Gastrocnemius medialis (tissue), 4 donors: Measurements from ENCODE around the gene TECR. TPM values are rescaled to one million over a fixed set of nuclear protein-coding genes. Genes with fewer than 3 reads are reported as not detected.
"Not testable (repeated sequence)": the region's sequence is repeated elsewhere in the genome, so short reads cannot be mapped to it uniquely, and the experiment has no call there.

Experiments
- ATAC-seq, 2 donors: fragments of 150-250 bp; one replicate each; pipeline ENCODE4 v1.9.1; 2016
- DNase-seq, 2 donors: peaks; one replicate each; pipeline ENCODE4 v3.0.0-alpha.2; 2019
- H3K27ac ChIP-seq, 4 donors: fragments of 200-600 bp; sonication (generic); 1 replicate in 1 of 4; 2 replicates in 3 of 4; pipeline ENCODE4 v1.5.1; 2016 to 2018; ENCODE audit warnings: mild to moderate bottlenecking in 2 of 4, moderate library complexity in 1 of 4
- H3K27me3 ChIP-seq, 3 donors: fragments of 200-600 bp; sonication (generic) in 2 of 3; 1 replicate in 1 of 3; 2 replicates in 2 of 3; pipeline versions ENCODE4 v1.5.1 to v1.6.0; 2016 to 2019; ENCODE audit warnings: mild to moderate bottlenecking in 1 of 3, moderate library complexity in 1 of 3
- H3K36me3 ChIP-seq, 2 donors: fragments of 200-600 bp; sonication (generic) in 1 of 2; one replicate each; pipeline ENCODE4 v1.5.1; 2017 to 2018
- H3K4me1 ChIP-seq, 2 donors: fragments of 200-600 bp; sonication (generic) in 1 of 2; one replicate each; pipeline ENCODE4 v1.5.1; 2016 to 2017; ENCODE audit warnings: mild to moderate bottlenecking in 2 of 2
- H3K4me3 ChIP-seq, 4 donors: fragments of 200-600 bp; sonication (generic) in 3 of 4; 1 replicate in 1 of 4; 2 replicates in 3 of 4; pipeline ENCODE4 v1.5.1; 2016 to 2019; ENCODE audit warnings: mild to moderate bottlenecking in 2 of 4
- H3K9me3 ChIP-seq, 3 donors: fragments of 200-600 bp; sonication (generic) in 2 of 3; 1 replicate in 1 of 3; 2 replicates in 2 of 3; pipeline ENCODE4 v1.5.1; 2016 to 2019
- POLR2A ChIP-seq, 2 donors: fragments of 450-650 bp; IDR thresholded peaks; one replicate each; pipeline ENCODE4 v1.6.1; 2017; ENCODE audit warnings: antibody characterized with exemption in 2 of 2, mild to moderate bottlenecking in 2 of 2, moderate library complexity in 2 of 2
- in situ Hi-C, 4 donors: fragments of 200-750 bp; cut with MboI; loops; one replicate each; pipeline versions ENCODE4 v1.15.0 to v1.8.0; 2017; ENCODE audit warnings: low sequenced_read_pairs in 4 of 4
- intact Hi-C: fragments of 100-400 bp; cut with DNase I; formaldehyde crosslinking; loops from one replicate; pipeline ENCODE4 v1.15.1; 2023; ENCODE audit warnings: low total_unique reads
- total RNA-seq, 4 donors: library from RNA; depleted of rRNA; stranded (reverse); fragments of >200 nt; gene quantifications; one replicate each; pipeline versions ENCODE4 v1.1.0 to v1.2.3, GENCODE V29; 2016
- TF ChIP-seq, protein P1 (sequence below), 5 experiments: fragments of 450-650 bp in 3 of 5; fragments of 200-600 bp in 2 of 5; sonication (generic) in 2 of 5; IDR thresholded peaks in 4 of 5; conservative IDR thresholded peaks in 1 of 5; 1 replicate in 4 of 5; 2 replicates in 1 of 5; pipeline ENCODE4 v1.5.1; 2016 to 2019; ENCODE audit warnings: antibody characterized with exemption in 5 of 5, mild to moderate bottlenecking in 3 of 5, moderate library complexity in 3 of 5

The TECR gene
- total RNA-seq, 4 donors from 2014 or later: 56.2 to 155 (median 113) TPM

GRCh38 chr19:14545716-14546082 lies 16.3 kb downstream of the TECR start:
- H3K27me3 ChIP-seq: no peaks in the 10 kb centered on the region
- H3K27ac ChIP-seq: peak overlapping the region; percentile 85 to 99 (median 94)
- peak in 1 of 2 donors; percentile 4 for TF ChIP-seq POLR2A (IDR thresholded peaks at IDR 0.05)
- TF ChIP-seq, protein P1, sequence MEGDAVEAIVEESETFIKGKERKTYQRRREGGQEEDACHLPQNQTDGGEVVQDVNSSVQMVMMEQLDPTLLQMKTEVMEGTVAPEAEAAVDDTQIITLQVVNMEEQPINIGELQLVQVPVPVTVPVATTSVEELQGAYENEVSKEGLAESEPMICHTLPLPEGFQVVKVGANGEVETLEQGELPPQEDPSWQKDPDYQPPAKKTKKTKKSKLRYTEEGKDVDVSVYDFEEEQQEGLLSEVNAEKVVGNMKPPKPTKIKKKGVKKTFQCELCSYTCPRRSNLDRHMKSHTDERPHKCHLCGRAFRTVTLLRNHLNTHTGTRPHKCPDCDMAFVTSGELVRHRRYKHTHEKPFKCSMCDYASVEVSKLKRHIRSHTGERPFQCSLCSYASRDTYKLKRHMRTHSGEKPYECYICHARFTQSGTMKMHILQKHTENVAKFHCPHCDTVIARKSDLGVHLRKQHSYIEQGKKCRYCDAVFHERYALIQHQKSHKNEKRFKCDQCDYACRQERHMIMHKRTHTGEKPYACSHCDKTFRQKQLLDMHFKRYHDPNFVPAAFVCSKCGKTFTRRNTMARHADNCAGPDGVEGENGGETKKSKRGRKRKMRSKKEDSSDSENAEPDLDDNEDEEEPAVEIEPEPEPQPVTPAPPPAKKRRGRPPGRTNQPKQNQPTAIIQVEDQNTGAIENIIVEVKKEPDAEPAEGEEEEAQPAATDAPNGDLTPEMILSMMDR (IDR thresholded peaks at IDR 0.05 in 4 of 5, conservative IDR thresholded peaks at IDR 0.05 in 1 of 5): no peak
- ATAC-seq (peak; percentile 61 to 62), DNase-seq (no peak)
- peaks cover 30 to 58% of the 10 kb centered on the region in 2 donors for H3K4me1 ChIP-seq
- intact Hi-C loops (no loop called here), in situ Hi-C loops (no loop called here)
- no peaks in the 10 kb centered on the region for H3K36me3 ChIP-seq
- H3K9me3 ChIP-seq: no peaks in the 10 kb centered on the region
- peak overlapping the region; percentile 25 to 50 (median 30) for H3K4me3 ChIP-seq

DNA sequence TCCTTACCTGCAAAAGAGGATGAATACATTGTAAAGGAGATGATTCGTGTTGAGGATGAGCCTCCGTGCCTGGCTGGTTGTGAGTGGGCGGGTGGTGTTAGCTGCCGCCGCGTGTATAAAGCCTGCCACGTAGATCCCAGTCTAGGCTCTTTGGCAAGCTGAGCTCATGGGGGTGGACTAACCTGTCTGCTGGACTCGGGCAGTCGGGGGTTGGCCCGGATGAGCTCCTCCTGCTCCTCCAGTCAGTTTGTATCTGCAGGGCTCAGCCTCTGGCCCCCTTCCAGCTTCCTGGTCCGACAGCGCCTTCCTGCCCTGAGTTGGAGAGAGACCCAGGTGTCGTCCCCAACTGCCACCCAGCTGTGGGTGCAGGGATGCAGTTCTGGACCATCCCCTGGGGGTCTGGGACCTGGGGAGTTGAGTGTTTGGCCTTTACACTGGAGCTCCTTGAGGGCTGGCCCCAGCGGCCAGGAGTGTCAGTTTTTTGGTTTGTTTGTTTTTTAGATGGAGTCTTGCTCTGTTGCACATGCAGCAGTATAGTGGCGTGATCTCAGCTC lies 20.9 kb downstream of the TECR start:
- Histone ChIP-seq H3K36me3 (no peaks in the 10 kb centered on the region), H3K27me3 (no peaks in the 10 kb centered on the region), H3K4me3 (no peak overlapping the region), H3K4me1 (peaks cover 50 to 73% of the 10 kb centered on the region in 2 donors), H3K27ac (peak overlapping the region; percentile 98 to 100 (median 99)), H3K9me3 (no peaks in the 10 kb centered on the region)
- ATAC-seq: no peak
- intact Hi-C loops (no loop called here), in situ Hi-C loops (no loop called here)
- TF ChIP-seq, protein P1 (IDR thresholded peaks at IDR 0.05 in 4 of 5, conservative IDR thresholded peaks at IDR 0.05 in 1 of 5): no peak
- no peak for TF ChIP-seq POLR2A (IDR thresholded peaks at IDR 0.05)
- DNase-seq: no peak

DNA sequence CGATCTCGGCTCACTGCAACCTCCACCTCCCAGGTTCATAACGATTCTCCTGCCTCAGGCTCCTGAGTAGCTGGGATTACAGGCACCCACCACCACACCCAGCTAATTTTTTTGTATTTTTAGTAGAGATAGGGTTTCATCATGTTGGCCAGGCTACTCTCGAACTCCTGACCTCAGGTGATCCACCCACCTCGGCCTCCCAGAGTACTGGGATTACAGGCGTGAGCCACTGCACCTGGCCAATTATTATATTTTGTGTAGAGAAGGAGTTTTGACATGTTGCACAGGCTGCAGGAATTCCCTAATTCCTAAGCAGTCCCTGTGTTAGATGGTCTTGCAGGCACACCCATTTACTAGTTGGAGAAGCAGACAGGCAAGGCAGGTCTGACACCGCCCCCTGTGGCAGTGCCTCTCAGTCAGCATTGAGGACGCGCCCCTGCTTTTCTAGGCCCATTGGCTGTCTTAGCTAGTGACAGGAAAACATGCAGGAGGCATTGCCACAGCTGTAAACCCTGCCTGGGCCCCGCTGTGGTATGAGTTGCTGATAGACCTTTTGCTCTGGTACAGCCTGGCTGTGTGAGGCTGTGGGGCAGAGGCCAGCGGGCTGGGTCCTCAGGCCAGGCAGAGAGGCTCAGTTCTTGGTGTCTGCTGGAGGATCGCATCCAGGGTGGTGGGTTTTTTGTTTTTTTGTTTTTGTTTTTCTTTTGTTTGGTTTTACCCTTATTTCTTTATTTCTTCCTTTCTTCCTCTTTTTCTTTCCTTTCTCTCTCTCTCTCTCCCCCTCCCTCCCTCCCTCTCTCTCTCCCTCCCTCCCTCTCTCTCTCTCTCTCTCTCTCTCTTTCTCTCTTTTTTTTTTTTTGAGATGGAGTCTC lies 22.0 kb downstream of the TECR start:
- DNase-seq (peak in 1 of 2 donors; percentile 45), ATAC-seq (peak in 1 of 2 donors; percentile 17)
- intact Hi-C loops, H3K27me3 ChIP-seq, H3K36me3 ChIP-seq, in situ Hi-C loops, H3K9me3 ChIP-seq, H3K4me3 ChIP-seq: not testable (repeated sequence)
- Histone ChIP-seq H3K4me1 (peaks cover 44 to 69% of the 10 kb centered on the region in 2 donors), H3K27ac (peak overlapping the region; percentile 98 to 100 (median 99))
- TF ChIP-seq, protein P1 (IDR thresholded peaks at IDR 0.05 in 4 of 5, conservative IDR thresholded peaks at IDR 0.05 in 1 of 5): peak in 2 of 5 experiments; percentile 6 to 20

GRCh38 chr19:14552006-14552360 lies 22.6 kb downstream of the TECR start:
- H3K9me3 ChIP-seq, H3K27me3 ChIP-seq, ATAC-seq, H3K4me3 ChIP-seq, H3K36me3 ChIP-seq, DNase-seq, intact Hi-C loops, in situ Hi-C loops: not testable (repeated sequence)
- Histone ChIP-seq H3K27ac (peak overlapping the region; percentile 98 to 100 (median 99)), H3K4me1 (peaks cover 46 to 69% of the 10 kb centered on the region in 2 donors)
